OCI-LY7 (cell line): ENCODE results near the gene RPP30. TPM values are rescaled to one million over a fixed set of nuclear protein-coding genes. Genes with fewer than 3 reads are reported as not detected.

ENCODE experiments used
- BruUV-seq: library from RNA; stranded (reverse); fragments of 400-500 nt; replicated peaks from 2 replicates; lab custom pipeline; 2021; lab: Mats Ljungman, UMichigan
- CTCF ChIA-PET: fragments of 300-600 bp; sonication (Branson Sonifier 250); formaldehyde crosslinking; loops from one replicate; lab custom pipeline; 2022; ENCODE audit warnings: antibody characterized with exemption; ENCODE audit not compliant: unreplicated experiment; lab: Charles Lee
- POLR2A ChIA-PET: fragments of 300-600 bp; sonication (Branson Sonifier 250); formaldehyde crosslinking; loops from one replicate; lab custom pipeline; 2022; ENCODE audit warnings: antibody characterized with exemption; lab: Charles Lee
- DNase-seq: peaks from one replicate; pipeline ENCODE4 v3.0.0-alpha.2; 2015; ENCODE audit warnings: low spot score
- H2AFZ ChIP-seq: fragments of 200-600 bp; sonication (generic), shearing (Covaris generic); 2 replicates; pipeline ENCODE4 v1.6.1; 2014; ENCODE audit warnings: mild to moderate bottlenecking, antibody characterized with exemption, low read length, moderate library complexity
- H3K27ac ChIP-seq: fragments of 200-600 bp; sonication (generic); 2 replicates; pipeline ENCODE4 v1.5.1; 2014; ENCODE audit warnings: mixed run types, low read depth, mild to moderate bottlenecking, moderate library complexity, low read length, inconsistent platforms; ENCODE audit not compliant: poor library complexity, severe bottlenecking
- H3K36me3 ChIP-seq: fragments of 200-600 bp; sonication (generic); 2 replicates; pipeline ENCODE4 v1.6.1; 2014; ENCODE audit warnings: mild to moderate bottlenecking, antibody characterized with exemption, low read length, moderate library complexity, mixed read lengths; ENCODE audit not compliant: insufficient read depth
- H3K4me1 ChIP-seq: fragments of 200-600 bp; sonication (generic); 2 replicates; pipeline ENCODE4 v1.5.1; 2014; ENCODE audit warnings: mild to moderate bottlenecking, low read length; ENCODE audit not compliant: insufficient read depth, poor library complexity, severe bottlenecking
- H3K4me2 ChIP-seq: fragments of 200-600 bp; sonication (generic); 2 replicates; pipeline ENCODE4 v1.6.1; 2014; ENCODE audit warnings: mild to moderate bottlenecking, low read length
- H3K4me3 ChIP-seq: fragments of 200-600 bp; sonication (generic); 2 replicates; pipeline ENCODE4 v1.5.1; 2014; ENCODE audit warnings: mild to moderate bottlenecking, low read depth, low read length; ENCODE audit not compliant: poor library complexity, severe bottlenecking
- H3K79me2 ChIP-seq: fragments of 200-600 bp; sonication (generic); 2 replicates; pipeline ENCODE4 v1.6.1; 2016; ENCODE audit warnings: low read depth, mild to moderate bottlenecking, low read length, moderate library complexity, mixed read lengths; ENCODE audit not compliant: insufficient read depth
- H3K9me2 ChIP-seq: fragments of 200-600 bp; sonication (generic); 2 replicates; pipeline ENCODE4 v1.6.1; 2016; ENCODE audit warnings: mild to moderate bottlenecking, low read length, mixed read lengths; ENCODE audit not compliant: insufficient read depth
- H3K9me3 ChIP-seq: fragments of 200-600 bp; sonication (generic); 2 replicates; pipeline ENCODE4 v1.6.1; 2014; ENCODE audit warnings: mild to moderate bottlenecking, mixed run types, low read length, mixed read lengths
- H4K20me1 ChIP-seq: fragments of 200-600 bp; sonication (generic); 2 replicates; pipeline ENCODE4 v1.6.1; 2014; ENCODE audit warnings: mild to moderate bottlenecking, antibody characterized with exemption, low read length, moderate library complexity, mixed read lengths; ENCODE audit not compliant: insufficient read depth
- EZH2phosphoT487 ChIP-seq: fragments of 200-600 bp; sonication (generic); IDR thresholded peaks from 2 replicates; pipeline ENCODE4 v1.6.1; 2018; ENCODE audit warnings: low read depth, borderline replicate concordance, mild to moderate bottlenecking, mixed run types, antibody characterized with exemption, low read length, moderate library complexity, mixed read lengths
- intact Hi-C: fragments of 100-400 bp; cut with micrococcal nuclease; formaldehyde crosslinking; loops from one replicate; pipeline ENCODE4 v1.10.0; 2022; ENCODE audit not compliant: unreplicated experiment
- total RNA-seq, 2 experiments: library from RNA; depleted of rRNA in 1 of 2; stranded (reverse); fragments of >200 nt in 1 of 2; shearing (Covaris generic) in 1 of 2; gene quantifications; 2 replicates each; pipeline ENCODE4 v1.2.3, GENCODE V29; 2014 to 2022
- TF ChIP-seq, protein P1 (sequence below): fragments of 200-600 bp; sonication (generic); conservative IDR thresholded peaks from 2 replicates; pipeline ENCODE4 v1.5.1; 2014; ENCODE audit warnings: mild to moderate bottlenecking, antibody characterized with exemption, low read length, moderate library complexity, mixed read lengths

Gene RPP30
- total RNA-seq, 2 experiments from 2014 or later: 34.3 to 50.4 TPM

DNA sequence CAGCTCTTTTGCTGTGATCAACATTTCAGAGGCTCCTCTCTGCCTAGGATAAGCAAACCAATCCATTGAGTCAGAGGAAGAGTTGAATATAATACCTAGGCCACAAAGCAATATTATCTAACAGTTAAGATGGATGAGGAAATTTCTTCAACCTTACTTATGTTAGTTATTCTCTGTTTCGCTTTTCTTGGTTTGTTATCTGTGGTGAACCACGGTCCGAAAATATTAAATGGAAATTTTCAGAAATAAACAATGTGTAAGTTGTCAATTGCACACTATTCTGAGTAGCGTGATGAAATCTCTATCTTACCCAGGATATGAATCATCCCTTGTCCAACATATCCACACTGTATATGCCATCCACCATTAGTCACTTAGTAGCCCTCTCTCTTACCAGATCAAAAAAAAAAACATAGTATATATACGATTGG, 12.4 kb upstream of the RPP30 start:
- BruUV-seq: no TSS peak
- no peaks in the 10 kb centered on the region for H3K9me2 ChIP-seq
- H3K27ac ChIP-seq: no peak overlapping the region
- no peak overlapping the region for H3K4me3 ChIP-seq
- POLR2A ChIA-PET: interaction anchor here (0.6 to 0.7 kb wide), 2 partner anchors 106 to 155 kb away, joined by 3 read pairs; no protein-coding TSS in a partner anchor
- intact Hi-C loops: no loop called here
- DNase-seq: no peak
- H3K4me1 ChIP-seq: peaks cover 4% of the 10 kb centered on the region
- H3K9me3 ChIP-seq: no peaks in the 10 kb centered on the region
- H2AFZ ChIP-seq: no peak overlapping the region
- CTCF ChIA-PET: no interaction called here
- no peak overlapping the region for H3K4me2 ChIP-seq
- no peaks in the 10 kb centered on the region for H3K79me2 ChIP-seq
- no peak for TF ChIP-seq EZH2phosphoT487
- TF ChIP-seq, protein P1, sequence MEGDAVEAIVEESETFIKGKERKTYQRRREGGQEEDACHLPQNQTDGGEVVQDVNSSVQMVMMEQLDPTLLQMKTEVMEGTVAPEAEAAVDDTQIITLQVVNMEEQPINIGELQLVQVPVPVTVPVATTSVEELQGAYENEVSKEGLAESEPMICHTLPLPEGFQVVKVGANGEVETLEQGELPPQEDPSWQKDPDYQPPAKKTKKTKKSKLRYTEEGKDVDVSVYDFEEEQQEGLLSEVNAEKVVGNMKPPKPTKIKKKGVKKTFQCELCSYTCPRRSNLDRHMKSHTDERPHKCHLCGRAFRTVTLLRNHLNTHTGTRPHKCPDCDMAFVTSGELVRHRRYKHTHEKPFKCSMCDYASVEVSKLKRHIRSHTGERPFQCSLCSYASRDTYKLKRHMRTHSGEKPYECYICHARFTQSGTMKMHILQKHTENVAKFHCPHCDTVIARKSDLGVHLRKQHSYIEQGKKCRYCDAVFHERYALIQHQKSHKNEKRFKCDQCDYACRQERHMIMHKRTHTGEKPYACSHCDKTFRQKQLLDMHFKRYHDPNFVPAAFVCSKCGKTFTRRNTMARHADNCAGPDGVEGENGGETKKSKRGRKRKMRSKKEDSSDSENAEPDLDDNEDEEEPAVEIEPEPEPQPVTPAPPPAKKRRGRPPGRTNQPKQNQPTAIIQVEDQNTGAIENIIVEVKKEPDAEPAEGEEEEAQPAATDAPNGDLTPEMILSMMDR: no peak
- H3K36me3 ChIP-seq: no peaks in the 10 kb centered on the region
- no peaks in the 10 kb centered on the region for H4K20me1 ChIP-seq

DNA sequence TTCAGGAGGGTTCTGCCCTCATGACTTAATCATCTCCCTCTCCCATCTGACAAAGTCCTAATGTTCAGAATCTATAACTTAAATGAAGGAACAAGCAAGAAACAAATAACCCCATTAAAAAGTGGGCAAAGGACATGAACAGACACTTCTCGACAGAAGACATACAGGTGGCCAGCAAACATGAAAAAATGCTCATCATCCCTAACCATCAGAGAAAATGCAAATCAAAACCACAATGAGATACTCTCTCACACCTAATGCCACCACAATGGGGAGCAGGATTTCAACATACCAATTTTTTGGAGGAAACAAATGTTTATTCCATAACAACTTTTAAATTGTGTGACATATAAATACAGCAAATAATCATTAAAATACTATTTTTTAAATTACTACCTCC, 11.0 kb upstream of the RPP30 start:
- Histone ChIP-seq H3K36me3 (no peaks in the 10 kb centered on the region), H4K20me1 (no peaks in the 10 kb centered on the region), H3K79me2 (no peaks in the 10 kb centered on the region), H3K4me1 (peaks cover 4% of the 10 kb centered on the region), H3K9me3 (no peaks in the 10 kb centered on the region), H3K27ac (no peak overlapping the region), H3K9me2 (no peaks in the 10 kb centered on the region), H3K4me2 (no peak overlapping the region), H3K4me3 (no peak overlapping the region), H2AFZ (no peak overlapping the region)
- BruUV-seq: no TSS peak
- ChIA-PET POLR2A (interaction anchor here (1.2 kb wide), 2 partner anchors 58 to 111 kb away, joined by 3 read pairs; no protein-coding TSS in a partner anchor), CTCF (no interaction called here)
- TF ChIP-seq, protein P1: no peak
- TF ChIP-seq EZH2phosphoT487: no peak
- no peak for DNase-seq
- intact Hi-C loops: no loop called here

DNA sequence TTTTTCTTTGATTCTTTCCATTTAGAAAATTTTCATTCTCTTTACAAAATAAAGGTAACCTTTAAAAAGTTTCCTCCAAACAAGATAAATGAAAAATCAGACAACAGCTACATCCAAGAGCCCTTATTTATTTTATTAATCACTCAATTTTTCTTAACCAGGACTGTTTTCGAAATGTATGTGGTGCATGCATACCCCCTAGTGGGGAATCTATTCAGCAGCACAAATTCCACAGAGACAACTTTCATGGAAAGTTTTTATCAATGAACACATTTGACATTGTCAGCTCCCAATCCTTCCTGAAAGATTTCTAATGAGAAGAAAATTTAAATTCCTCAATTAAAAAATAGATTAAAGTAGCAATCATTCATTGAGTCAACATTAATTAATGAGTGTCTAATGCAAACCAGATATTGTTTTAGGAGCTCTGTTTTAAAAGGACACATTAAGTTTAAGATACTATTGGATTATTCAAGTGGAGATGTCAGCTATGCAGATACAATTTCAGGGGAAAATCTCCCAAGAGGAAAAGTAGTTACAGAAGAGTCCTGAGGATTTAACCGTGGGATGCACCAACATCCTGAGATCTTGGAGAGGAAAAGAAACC, 8.8 kb upstream of the RPP30 start:
- peak; percentile 13 for DNase-seq
- peaks cover 4% of the 10 kb centered on the region for H3K4me1 ChIP-seq
- POLR2A ChIA-PET: interaction anchor here (0.5 to 1.1 kb wide), 4 partner anchors 9 to 471 kb away, joined by 3 to 5 read pairs (median 5); partner anchors contain the start of gene RPP30
- no peaks in the 10 kb centered on the region for H3K79me2 ChIP-seq
- TF ChIP-seq EZH2phosphoT487: no peak
- TF ChIP-seq, protein P1: peak; percentile 86
- CTCF ChIA-PET: no interaction called here
- H4K20me1 ChIP-seq: no peaks in the 10 kb centered on the region
- no peak overlapping the region for H3K27ac ChIP-seq
- intact Hi-C loops: loop anchor here (1.0 to 2.0 kb wide), 2 partner anchors 74 to 112 kb away; no protein-coding TSS in a partner anchor
- H3K4me3 ChIP-seq: no peak overlapping the region
- no peaks in the 10 kb centered on the region for H3K9me3 ChIP-seq
- H3K36me3 ChIP-seq: no peaks in the 10 kb centered on the region
- H3K4me2 ChIP-seq: no peak overlapping the region
- no TSS peak for BruUV-seq
- H3K9me2 ChIP-seq: no peaks in the 10 kb centered on the region
- no peak overlapping the region for H2AFZ ChIP-seq
